T-helper 1 cell treated with Interleukin-12 subunit alpha and Interleukin-12 subunit beta and Interleukin-4 antibody, amounts not matched to agents 30 ng/mL and 1 ng/mL, for 36 hours (primary cell): Measurements from ENCODE around the gene EGR4. TPM values are rescaled to one million over a fixed set of nuclear protein-coding genes. Genes with fewer than 3 reads are reported as not detected.

Source experiments
- intact Hi-C: fragments of 100-400 bp; cut with micrococcal nuclease; formaldehyde crosslinking; loops from one replicate; pipeline ENCODE4 v1.15.1; 2024
- total RNA-seq: library from RNA; stranded (reverse); gene quantifications from 2 replicates; pipeline ENCODE4 v1.2.3, GENCODE V29; 2022

The EGR4 gene
- total RNA-seq, 1 donor from 2014 or later: 0.27 TPM

- intact Hi-C loops: loop anchor here (2.0 to 10.0 kb wide), 8 partner anchors 114 to 1960 kb away; partner anchors contain the start of genes EMX1, EXOC6B, SPR and TPRKB
Observed at GRCh38 chr2:73291093-73291460, 2.3 kb downstream of the EGR4 start.

GRCh38 chr2:73290049-73290839 is 3.1 kb downstream of the EGR4 start:
- intact Hi-C loops: loop anchor here (1.0 to 10.0 kb wide), 9 partner anchors 78 to 1959 kb away; partner anchors contain the start of genes EMX1, EXOC6B, SPR and TPRKB

DNA sequence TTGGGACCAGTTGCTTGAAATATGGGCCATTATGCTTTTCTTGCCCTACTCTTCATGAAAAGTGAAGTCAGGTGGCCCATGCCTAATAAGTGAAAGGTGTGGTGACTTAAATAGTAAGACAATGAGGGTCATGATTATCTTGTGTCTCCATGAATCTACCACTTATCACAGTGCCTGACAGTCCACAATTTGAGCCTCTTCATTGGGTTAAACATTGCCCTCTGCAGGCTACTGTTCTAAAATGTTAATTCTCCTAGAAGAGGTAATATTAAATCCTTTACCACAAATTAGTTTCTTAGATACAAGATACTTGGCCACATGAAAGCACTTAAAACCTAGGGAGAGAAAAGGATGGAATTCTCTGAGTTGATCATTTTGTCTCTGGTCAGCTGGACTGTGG is 4.0 kb downstream of the EGR4 start:
- intact Hi-C loops: no loop called here

GRCh38 chr2:73286134-73286655 is 7.2 kb downstream of the EGR4 start:
- intact Hi-C loops: no loop called here

DNA sequence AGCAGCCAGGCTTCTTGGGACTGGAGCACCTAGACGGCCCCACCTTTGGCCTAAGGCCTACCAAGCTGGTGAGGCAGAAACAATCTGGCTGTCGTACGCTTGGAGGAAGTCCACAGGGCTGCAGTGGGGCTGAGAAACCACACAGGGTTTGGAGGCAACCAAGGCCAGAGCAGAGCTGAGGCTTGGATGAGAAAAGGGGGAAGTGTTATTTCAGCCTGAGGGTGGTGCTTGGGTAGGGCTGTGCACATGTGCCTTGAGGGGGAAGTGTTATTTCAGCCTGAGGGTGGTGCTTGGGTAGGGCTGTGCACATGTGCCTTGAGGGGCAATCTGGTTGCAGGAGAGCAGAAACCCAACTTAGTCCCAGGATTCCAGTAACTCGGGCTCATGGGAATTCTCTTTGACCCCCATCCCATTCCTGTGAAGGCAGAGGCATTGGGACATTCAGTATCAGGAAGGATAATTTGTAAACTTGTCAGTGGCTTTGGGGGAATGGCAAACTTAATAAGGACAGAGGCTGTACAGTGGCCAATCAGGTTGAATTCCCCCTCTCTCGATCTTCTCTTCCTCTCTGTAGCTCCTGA is 8.1 kb downstream of the EGR4 start:
- intact Hi-C loops: loop anchor here (2.0 kb wide), 1 partner anchor 172 kb away; the partner anchor contains the start of gene RAB11FIP5

DNA sequence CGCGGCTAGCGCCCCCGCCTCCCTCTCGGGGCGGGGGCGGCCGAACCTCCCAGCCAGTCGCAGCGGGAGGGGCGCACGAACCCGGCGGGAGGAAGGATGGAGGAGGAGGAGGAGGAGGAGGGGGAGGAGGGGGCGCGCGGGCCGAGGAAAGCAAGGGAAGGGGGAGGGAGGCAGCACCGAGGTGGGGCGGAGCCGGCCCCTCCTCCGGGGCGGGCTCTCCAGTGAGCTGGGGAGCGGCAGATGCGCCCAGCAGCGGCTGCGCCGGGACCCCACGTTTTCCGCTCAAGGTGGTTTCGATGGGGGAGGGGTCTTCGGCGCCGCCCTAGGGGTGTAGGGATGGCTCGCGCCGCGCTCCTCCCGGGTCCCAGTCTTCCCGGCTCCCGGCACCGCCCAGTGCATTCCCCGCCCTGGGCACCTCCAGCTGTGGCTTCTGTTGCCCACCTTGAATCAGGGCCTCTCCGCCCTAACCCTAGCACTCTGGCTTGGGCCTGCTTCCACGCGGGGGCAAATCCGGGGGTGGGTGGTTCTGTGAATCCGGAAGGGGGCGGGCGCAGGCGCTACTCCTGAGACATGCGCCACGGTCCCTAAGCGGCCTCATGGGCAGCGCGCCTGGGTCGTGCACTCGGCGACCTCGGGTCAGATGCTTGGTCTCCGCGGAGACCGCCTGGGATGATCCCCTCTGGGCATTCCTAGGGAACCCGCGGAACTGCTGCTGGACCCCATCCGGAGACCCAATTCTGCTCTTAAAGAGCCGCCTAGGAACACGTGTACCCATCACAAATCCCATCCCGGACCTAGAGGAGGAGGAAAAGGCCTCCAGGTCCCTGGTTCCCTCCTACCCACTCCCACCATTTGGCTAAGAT is 8.8 kb downstream of the EGR4 start, which contains the start of gene FBXO41:
Gene FBXO41, minus strand, starts transcription at position 183 of the 863 bp plus-strand sequence. CDS start 14,848 bp downstream, outside the sequence.
- intact Hi-C loops: loop anchor here (1.0 to 2.0 kb wide), 5 partner anchors 9 to 172 kb away; partner anchors contain the start of genes EGR4, PRADC1, RAB11FIP5 and SMYD5

DNA sequence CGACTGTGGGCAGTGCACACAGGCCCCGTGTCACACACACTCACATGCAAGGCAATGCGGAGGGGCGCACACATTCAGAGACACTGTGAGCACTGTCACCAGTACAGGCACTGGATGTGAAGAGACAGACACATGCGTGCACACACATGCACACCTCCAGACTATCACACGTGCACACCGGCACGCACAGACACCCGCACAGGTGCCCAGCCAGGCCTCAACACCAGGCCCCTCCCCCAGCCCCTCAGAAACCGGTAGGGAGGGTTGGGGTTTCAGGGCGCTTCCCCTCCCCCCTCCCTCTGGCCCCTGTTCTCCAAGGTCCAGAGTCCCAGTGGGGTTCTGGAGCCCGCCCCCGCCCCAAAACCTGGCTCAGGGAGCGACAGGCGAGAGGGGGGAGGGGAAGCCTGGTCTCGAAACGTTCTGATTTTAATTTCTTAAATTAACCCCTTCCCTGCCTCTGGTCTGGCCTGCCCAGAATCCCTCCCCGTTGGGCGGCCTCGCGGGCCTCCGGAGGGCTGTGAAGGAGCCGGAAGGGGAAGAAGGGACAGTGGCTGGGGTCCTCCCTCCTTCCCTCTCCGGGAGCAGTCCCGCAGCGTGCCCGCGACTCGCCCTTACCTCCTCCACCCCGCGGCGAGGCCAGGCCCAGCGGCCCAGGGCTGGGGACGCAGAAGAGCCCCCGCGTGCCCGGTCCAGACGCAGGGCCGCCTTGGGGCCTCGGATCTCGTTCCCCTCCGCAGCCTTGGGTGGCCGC is 9.6 kb downstream of the EGR4 start:
- intact Hi-C loops: loop anchor here (1.0 to 2.0 kb wide), 5 partner anchors 10 to 171 kb away; partner anchors contain the start of genes EGR4, PRADC1, RAB11FIP5 and SMYD5

DNA sequence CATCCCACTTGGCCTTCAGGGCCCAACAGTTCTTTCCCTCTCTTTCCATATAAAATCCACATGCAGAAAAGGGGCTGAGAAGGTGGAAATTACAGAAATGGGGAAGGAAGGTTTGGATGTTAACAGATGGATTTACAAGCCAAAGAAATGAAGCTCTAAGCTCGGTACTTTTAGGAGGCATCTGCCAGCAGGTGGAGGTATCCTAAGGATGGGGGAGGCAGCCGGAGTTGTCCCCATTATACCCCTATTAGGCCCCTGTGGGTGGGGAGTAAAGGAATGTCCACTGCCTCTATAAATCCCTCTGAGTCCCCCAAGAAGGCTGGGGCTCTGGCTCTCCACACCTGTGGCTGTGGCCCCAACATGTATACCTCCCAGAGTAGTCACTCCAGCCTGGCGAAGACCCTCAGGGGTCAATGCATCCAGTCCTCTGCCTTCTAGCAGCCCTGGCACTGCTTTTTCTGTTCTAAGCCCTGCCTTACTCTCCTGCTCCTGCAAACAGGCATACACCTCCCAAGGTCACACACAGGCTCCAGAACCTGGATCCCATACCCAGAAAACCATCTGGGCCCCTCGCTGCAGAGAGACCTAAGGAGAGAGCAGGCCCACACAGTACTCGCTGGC is 10.3 kb downstream of the EGR4 start:
- intact Hi-C loops: no loop called here

GRCh38 chr2:73281244-73281643 is 12.1 kb downstream of the EGR4 start:
- intact Hi-C loops: no loop called here

- intact Hi-C loops: no loop called here
Observed at GRCh38 chr2:73279852-73280251, 13.5 kb downstream of the EGR4 start.

- intact Hi-C loops: no loop called here
Observed at GRCh38 chr2:73272270-73272669, 21.1 kb downstream of the EGR4 start.

GRCh38 chr2:73269686-73270465 is 23.5 kb downstream of the EGR4 start:
- intact Hi-C loops: loop anchor here (1.0 kb wide), 5 partner anchors 14 to 115 kb away; partner anchors contain the start of genes ALMS1, CCT7, EGR4 and FBXO41

DNA sequence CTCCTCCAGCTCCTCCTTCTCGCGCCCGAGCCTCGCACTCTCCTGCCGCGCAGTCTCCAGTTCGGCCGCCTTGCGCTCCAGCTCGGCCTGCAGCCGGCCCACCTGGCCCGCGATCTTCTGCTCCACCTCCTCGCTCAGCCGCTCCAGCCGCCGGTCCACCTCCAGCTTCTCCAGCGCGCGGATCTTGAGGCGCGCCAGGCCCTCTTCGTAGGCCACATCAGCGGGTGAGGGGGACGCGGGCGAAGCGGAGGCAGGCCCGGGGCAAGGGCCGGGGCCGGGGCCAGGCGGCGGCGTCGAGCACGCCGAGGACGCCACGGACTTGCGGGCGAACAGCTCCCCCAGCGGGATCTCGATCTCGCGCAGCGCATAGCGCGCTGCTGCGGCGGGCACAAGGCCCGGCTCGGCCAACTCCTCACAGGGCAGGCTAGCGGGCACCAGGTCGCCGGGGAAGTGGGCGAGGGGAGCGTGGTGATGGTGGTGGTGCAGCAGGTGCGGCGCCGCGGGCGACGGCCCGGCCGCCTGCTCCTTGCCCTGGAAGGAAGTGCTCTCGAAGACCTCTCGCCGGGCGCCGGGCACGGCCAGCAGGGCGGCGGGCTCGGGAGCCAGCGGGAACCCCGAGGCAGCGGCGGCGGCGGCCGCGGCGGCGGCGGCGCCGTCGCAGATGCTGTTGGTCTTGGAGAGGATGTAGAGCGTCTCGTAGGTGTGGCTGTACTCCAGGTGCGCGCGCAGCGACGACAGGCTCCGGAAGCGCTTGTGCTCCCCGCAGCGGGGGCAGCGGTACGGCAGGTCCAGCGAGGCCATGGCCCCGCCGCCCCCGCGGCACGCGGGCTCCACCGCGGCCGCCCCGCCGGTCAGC is 24.3 kb downstream of the EGR4 start:
- intact Hi-C loops: loop anchor here (1.0 kb wide), 5 partner anchors 15 to 116 kb away; partner anchors contain the start of genes ALMS1, CCT7, EGR4 and FBXO41

DNA sequence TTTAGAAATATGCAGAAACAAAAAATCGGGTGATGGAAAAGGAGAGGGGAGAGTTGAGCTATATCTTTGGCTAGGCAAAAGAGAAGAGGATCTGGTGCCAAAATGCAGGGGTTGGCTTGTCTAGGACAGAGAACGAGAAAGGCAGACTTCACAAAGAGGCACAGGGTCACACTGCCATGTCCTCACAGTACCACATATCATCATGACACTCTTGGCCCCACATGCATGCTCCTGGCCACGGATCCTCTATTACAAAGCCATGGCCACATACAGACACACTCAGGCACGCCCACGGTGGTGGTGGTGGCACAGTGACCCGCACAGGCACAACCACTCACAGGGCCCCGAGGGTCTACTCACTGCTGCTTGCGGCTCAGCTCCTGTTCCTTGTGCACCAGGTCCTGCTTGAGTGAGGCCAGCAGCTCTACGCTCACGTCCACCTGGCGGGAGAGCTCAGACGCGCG is 24.9 kb downstream of the EGR4 start:
- intact Hi-C loops: no loop called here

DNA sequence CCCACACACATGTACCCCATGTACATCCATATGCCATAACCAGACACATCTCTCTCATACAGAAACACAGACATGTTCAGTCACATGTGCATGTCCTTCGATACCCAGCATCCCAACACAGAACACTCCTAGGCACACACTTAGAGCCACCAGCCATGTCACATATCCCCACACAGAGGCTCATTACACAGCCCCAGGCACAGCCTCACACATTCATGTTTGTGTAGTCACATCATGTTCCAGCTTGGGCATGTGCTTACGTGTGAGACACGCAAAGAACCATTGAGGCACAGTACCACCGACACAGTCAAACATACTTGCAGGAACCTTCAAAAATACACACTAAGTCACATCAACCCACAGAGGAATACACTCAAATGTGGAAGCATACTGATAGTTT is 26.3 kb downstream of the EGR4 start:
- intact Hi-C loops: no loop called here

GRCh38 chr2:73266061-73266901 is 27.1 kb downstream of the EGR4 start:
- intact Hi-C loops: no loop called here
